GM12878 (cell line): Measurements from ENCODE around the gene C5AR1. TPM values are rescaled to one million over a fixed set of nuclear protein-coding genes. Genes with fewer than 3 reads are reported as not detected.

Experiments
- BHLHE40 ChIP-seq, 2 experiments: fragments of 450-650 bp in 1 of 2; IDR thresholded peaks; 2 replicates each; pipeline ENCODE4 v1.6.1; 2011 to 2017; ENCODE audit warnings: low read depth in 2 of 2, borderline replicate concordance in 1 of 2, improper control_type of control experiment in 1 of 2, low read length in 1 of 2, mild to moderate bottlenecking in 1 of 2
- DPF2 ChIP-seq: fragments of 450-650 bp; IDR thresholded peaks from 2 replicates; pipeline ENCODE4 v1.6.1; 2017; ENCODE audit warnings: mild to moderate bottlenecking
- JUND ChIP-seq: IDR thresholded peaks from 2 replicates; pipeline ENCODE4 v1.6.1; 2012; ENCODE audit warnings: low read depth, mild to moderate bottlenecking, low read length, improper control_type of control experiment, moderate library complexity
- KAT2A ChIP-seq: conservative IDR thresholded peaks from 2 replicates; pipeline ENCODE4 v1.6.1; 2011; ENCODE audit warnings: low read depth, low read length; ENCODE audit not compliant: control insufficient read depth
- MEF2B ChIP-seq: fragments of 450-650 bp; IDR thresholded peaks from 2 replicates; pipeline ENCODE4 v1.6.1; 2018; ENCODE audit warnings: mild to moderate bottlenecking, moderate library complexity; ENCODE audit not compliant: partially characterized antibody, poor library complexity, severe bottlenecking
- NFYB ChIP-seq: IDR thresholded peaks from 2 replicates; pipeline ENCODE4 v1.6.1; 2011; ENCODE audit warnings: low read depth, mild to moderate bottlenecking, low read length, improper control_type of control experiment, moderate library complexity; ENCODE audit not compliant: insufficient read depth
- NR2F1 ChIP-seq: fragments of 450-650 bp; conservative IDR thresholded peaks from 2 replicates; pipeline ENCODE4 v1.6.1; 2017; ENCODE audit warnings: mild to moderate bottlenecking
- SMARCA5 ChIP-seq: fragments of 450-650 bp; IDR thresholded peaks from 2 replicates; pipeline ENCODE4 v1.6.1; 2017; ENCODE audit warnings: mild to moderate bottlenecking
- SMC3 ChIP-seq: IDR thresholded peaks from 2 replicates; pipeline ENCODE4 v1.6.1; 2011; ENCODE audit warnings: low read length, improper control_type of control experiment, borderline replicate concordance
- SP1 ChIP-seq: IDR thresholded peaks from one replicate; pipeline ENCODE4 v1.6.1; 2011; ENCODE audit warnings: low read depth, low read length
- SREBF1 ChIP-seq: IDR thresholded peaks from 2 replicates; pipeline ENCODE4 v1.6.1; 2012; ENCODE audit warnings: mild to moderate bottlenecking, low read length
- SUPT20H ChIP-seq: IDR thresholded peaks from 2 replicates; pipeline ENCODE4 v1.6.1; 2011; ENCODE audit warnings: low read depth, mild to moderate bottlenecking, low read length, moderate library complexity, borderline replicate concordance; ENCODE audit not compliant: control insufficient read depth
- TCF7 ChIP-seq: IDR thresholded peaks from 2 replicates; pipeline ENCODE4 v1.6.1; 2014; ENCODE audit warnings: antibody characterized with exemption, borderline replicate concordance
- YY1 ChIP-seq: IDR thresholded peaks from 2 replicates; pipeline ENCODE4 v1.6.1; 2011; ENCODE audit warnings: low read depth, mild to moderate bottlenecking, low read length
- ZNF217 ChIP-seq: fragments of 450-650 bp; IDR thresholded peaks from 2 replicates; pipeline ENCODE4 v1.6.1; 2017; ENCODE audit warnings: antibody characterized with exemption, mild to moderate bottlenecking
- polyA plus RNA-seq, 11 experiments: library from polyadenylated mRNA; depleted of rRNA in 4 of 11; unstranded in 6 of 11; stranded (reverse) in 5 of 11; fragments of >200 nt; fragmentation: Nextera tagmentation in 4 of 11; fragmentation: Illumina TruSeq in 1 of 11; extraction: Ambion mirVana in 4 of 11; extraction: Trizol in 1 of 11; gene quantifications; 1 replicate in 1 of 11; 2 replicates in 10 of 11; pipeline versions ENCODE4 v1.2.1 to v1.2.3, GENCODE V29; 2011 to 2016; ENCODE audit warnings: inconsistent platforms in 2 of 11, missing spikeins in 2 of 11, low read depth in 1 of 11
- total RNA-seq, 4 experiments: library from RNA; depleted of rRNA in 3 of 4; stranded (reverse); fragments of >200 nt in 3 of 4; fragmentation: Illumina TruSeq in 1 of 4; extraction: Trizol in 1 of 4; gene quantifications; 2 replicates each; pipeline versions ENCODE4 v1.2.1 to v1.2.3, GENCODE V29; 2013 to 2021
- TF ChIP-seq, protein P1 (sequence below): fragments of 450-650 bp; IDR thresholded peaks from 2 replicates; pipeline ENCODE4 v1.6.1; 2016; ENCODE audit warnings: mild to moderate bottlenecking
- TF ChIP-seq, protein P2 (sequence below): fragments of 450-650 bp; IDR thresholded peaks from 2 replicates; pipeline ENCODE4 v1.6.1; 2017; ENCODE audit warnings: mild to moderate bottlenecking, low read depth, inconsistent platforms; ENCODE audit not compliant: poor library complexity, severe bottlenecking
- TF ChIP-seq, protein P3 (sequence below): IDR thresholded peaks from 2 replicates; pipeline ENCODE4 v1.6.1; 2012; ENCODE audit warnings: low read depth, low read length, improper control_type of control experiment
- TF ChIP-seq, protein P4 (sequence below): fragments of 450-650 bp; conservative IDR thresholded peaks from 2 replicates; pipeline ENCODE4 v1.6.1; 2017; ENCODE audit warnings: mild to moderate bottlenecking, moderate library complexity
- TF ChIP-seq, protein P5 (sequence below): fragments of 450-650 bp; IDR thresholded peaks from 2 replicates; pipeline ENCODE4 v1.6.1; 2017; ENCODE audit warnings: mild to moderate bottlenecking, moderate library complexity

Gene C5AR1
- total and polyA plus RNA-seq, 10 of the 15 experiments (the other 5 are each of a cell fraction or from before 2014, with no cell fraction given), result 0.04 to 1.5 (median 0.18) TPM

DNA sequence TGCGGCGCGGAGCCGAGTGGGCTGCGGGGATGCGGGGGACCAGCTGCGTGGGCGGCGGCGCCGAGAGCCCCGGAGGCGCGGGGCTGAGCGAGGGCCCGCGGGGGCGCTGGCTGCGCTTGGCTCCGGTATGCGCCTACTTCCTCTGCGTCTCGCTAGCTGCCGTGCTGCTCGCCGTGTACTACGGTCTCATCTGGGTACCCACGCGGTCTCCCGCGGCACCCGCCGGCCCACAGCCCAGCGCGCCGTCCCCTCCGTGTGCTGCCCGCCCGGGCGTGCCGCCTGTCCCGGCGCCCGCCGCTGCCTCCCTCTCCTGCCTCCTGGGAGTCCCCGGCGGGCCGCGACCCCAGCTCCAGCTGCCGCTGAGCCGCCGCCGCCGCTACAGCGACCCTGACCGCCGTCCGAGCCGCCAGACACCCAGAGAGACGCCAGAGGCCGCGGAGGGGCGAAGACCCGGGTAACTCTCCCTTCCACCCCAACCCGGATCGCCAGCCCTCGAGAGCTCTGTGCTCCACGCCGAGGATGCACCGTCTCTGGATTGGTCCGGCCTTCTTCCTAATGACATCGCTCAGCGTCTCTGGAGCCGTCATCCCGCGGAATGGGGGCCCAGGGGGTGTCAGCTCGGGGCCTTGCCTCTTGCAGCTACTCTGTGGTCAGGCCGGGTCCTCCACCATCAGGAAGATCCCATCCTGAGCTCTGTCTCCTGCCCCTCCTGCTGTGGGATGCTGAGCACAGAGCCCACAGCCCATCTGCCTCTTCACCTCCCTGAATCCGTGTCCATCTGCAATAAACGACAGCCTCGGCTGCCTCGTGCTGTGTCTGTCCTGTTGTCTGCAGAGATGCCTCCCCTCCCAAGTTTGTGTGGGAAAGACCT, 34.5 kb upstream of the C5AR1 start (continued):
- TF ChIP-seq, protein P1, sequence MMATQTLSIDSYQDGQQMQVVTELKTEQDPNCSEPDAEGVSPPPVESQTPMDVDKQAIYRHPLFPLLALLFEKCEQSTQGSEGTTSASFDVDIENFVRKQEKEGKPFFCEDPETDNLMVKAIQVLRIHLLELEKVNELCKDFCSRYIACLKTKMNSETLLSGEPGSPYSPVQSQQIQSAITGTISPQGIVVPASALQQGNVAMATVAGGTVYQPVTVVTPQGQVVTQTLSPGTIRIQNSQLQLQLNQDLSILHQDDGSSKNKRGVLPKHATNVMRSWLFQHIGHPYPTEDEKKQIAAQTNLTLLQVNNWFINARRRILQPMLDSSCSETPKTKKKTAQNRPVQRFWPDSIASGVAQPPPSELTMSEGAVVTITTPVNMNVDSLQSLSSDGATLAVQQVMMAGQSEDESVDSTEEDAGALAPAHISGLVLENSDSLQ, result no peak
- TF ChIP-seq TCF7 (no peak), SMARCA5 (peak; percentile 76; the same call in 1 of the 2 replicates), KAT2A (no peak), MEF2B (no peak), SUPT20H (no peak), YY1 (0 out of 2 replicates have a peak, but pooled peaks have one; percentile 10), SP1 (peak; percentile 41), ZNF217 (peak; percentile 36; the same call in 1 of the 2 replicates), BHLHE40 (IDR thresholded peaks at IDR 0.05; ENCODE audit: borderline replicate concordance in 1 of 2, low read depth in 2 of 2, low read length in 1 of 2) (peak in 1 of 2 experiments; percentile 55; a peak in 2 of 4 replicates), DPF2 (peak; percentile 91), SMC3 (no peak), NFYB (no peak), NR2F1 (peak; percentile 63; the same call in 1 of the 2 replicates), JUND (no peak), SREBF1 (no peak)
- TF ChIP-seq, protein P2, sequence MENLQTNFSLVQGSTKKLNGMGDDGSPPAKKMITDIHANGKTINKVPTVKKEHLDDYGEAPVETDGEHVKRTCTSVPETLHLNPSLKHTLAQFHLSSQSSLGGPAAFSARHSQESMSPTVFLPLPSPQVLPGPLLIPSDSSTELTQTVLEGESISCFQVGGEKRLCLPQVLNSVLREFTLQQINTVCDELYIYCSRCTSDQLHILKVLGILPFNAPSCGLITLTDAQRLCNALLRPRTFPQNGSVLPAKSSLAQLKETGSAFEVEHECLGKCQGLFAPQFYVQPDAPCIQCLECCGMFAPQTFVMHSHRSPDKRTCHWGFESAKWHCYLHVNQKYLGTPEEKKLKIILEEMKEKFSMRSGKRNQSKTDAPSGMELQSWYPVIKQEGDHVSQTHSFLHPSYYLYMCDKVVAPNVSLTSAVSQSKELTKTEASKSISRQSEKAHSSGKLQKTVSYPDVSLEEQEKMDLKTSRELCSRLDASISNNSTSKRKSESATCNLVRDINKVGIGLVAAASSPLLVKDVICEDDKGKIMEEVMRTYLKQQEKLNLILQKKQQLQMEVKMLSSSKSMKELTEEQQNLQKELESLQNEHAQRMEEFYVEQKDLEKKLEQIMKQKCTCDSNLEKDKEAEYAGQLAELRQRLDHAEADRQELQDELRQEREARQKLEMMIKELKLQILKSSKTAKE, result no peak
- TF ChIP-seq, protein P3, sequence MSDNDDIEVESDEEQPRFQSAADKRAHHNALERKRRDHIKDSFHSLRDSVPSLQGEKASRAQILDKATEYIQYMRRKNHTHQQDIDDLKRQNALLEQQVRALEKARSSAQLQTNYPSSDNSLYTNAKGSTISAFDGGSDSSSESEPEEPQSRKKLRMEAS, result no peak
- TF ChIP-seq, protein P4, sequence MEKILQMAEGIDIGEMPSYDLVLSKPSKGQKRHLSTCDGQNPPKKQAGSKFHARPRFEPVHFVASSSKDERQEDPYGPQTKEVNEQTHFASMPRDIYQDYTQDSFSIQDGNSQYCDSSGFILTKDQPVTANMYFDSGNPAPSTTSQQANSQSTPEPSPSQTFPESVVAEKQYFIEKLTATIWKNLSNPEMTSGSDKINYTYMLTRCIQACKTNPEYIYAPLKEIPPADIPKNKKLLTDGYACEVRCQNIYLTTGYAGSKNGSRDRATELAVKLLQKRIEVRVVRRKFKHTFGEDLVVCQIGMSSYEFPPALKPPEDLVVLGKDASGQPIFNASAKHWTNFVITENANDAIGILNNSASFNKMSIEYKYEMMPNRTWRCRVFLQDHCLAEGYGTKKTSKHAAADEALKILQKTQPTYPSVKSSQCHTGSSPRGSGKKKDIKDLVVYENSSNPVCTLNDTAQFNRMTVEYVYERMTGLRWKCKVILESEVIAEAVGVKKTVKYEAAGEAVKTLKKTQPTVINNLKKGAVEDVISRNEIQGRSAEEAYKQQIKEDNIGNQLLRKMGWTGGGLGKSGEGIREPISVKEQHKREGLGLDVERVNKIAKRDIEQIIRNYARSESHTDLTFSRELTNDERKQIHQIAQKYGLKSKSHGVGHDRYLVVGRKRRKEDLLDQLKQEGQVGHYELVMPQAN, result peak; percentile 75
- TF ChIP-seq, protein P5, sequence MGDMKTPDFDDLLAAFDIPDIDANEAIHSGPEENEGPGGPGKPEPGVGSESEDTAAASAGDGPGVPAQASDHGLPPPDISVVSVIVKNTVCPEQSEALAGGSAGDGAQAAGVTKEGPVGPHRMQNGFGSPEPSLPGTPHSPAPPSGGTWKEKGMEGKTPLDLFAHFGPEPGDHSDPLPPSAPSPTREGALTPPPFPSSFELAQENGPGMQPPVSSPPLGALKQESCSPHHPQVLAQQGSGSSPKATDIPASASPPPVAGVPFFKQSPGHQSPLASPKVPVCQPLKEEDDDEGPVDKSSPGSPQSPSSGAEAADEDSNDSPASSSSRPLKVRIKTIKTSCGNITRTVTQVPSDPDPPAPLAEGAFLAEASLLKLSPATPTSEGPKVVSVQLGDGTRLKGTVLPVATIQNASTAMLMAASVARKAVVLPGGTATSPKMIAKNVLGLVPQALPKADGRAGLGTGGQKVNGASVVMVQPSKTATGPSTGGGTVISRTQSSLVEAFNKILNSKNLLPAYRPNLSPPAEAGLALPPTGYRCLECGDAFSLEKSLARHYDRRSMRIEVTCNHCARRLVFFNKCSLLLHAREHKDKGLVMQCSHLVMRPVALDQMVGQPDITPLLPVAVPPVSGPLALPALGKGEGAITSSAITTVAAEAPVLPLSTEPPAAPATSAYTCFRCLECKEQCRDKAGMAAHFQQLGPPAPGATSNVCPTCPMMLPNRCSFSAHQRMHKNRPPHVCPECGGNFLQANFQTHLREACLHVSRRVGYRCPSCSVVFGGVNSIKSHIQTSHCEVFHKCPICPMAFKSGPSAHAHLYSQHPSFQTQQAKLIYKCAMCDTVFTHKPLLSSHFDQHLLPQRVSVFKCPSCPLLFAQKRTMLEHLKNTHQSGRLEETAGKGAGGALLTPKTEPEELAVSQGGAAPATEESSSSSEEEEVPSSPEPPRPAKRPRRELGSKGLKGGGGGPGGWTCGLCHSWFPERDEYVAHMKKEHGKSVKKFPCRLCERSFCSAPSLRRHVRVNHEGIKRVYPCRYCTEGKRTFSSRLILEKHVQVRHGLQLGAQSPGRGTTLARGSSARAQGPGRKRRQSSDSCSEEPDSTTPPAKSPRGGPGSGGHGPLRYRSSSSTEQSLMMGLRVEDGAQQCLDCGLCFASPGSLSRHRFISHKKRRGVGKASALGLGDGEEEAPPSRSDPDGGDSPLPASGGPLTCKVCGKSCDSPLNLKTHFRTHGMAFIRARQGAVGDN, result peak; percentile 51
